Measurements from ENCODE around the gene CLSTN2. TPM values are rescaled to one million over a fixed set of nuclear protein-coding genes. Genes with fewer than 3 reads are reported as not detected.

Gene CLSTN2
- total RNA-seq, 2 donors from 2014 or later, result 13.6 to 28.3 TPM

GRCh38 chr3:140541975-140542653 is 607.1 kb downstream of the CLSTN2 start:
- no peaks in the 10 kb centered on the region for H3K9me3 ChIP-seq
- H3K4me3 ChIP-seq, result no peak overlapping the region
- DNase-seq (ENCODE audit: low spot score), result no peak
- H3K27ac ChIP-seq, result no peak overlapping the region
- H3K36me3 ChIP-seq, result no peaks in the 10 kb centered on the region
- no peaks in the 10 kb centered on the region for H3K4me1 ChIP-seq
- TF ChIP-seq CTCF (IDR thresholded peaks at IDR 0.05), result no peak
- H3K27me3 ChIP-seq, result no peaks in the 10 kb centered on the region

GRCh38 chr3:140545197-140545596 is 610.2 kb downstream of the CLSTN2 start:
- Histone ChIP-seq H3K27me3 (no peaks in the 10 kb centered on the region), H3K36me3 (no peaks in the 10 kb centered on the region), H3K9me3 (no peaks in the 10 kb centered on the region), H3K4me1 (no peaks in the 10 kb centered on the region), H3K27ac (no peak overlapping the region), H3K4me3 (no peak overlapping the region)
- no peak for DNase-seq (ENCODE audit: low spot score)
- TF ChIP-seq CTCF (IDR thresholded peaks at IDR 0.05), result no peak

GRCh38 chr3:140545756-140546155 is 610.8 kb downstream of the CLSTN2 start:
- H3K36me3 ChIP-seq, result no peaks in the 10 kb centered on the region
- no peak for DNase-seq (ENCODE audit: low spot score)
- H3K9me3 ChIP-seq, result no peaks in the 10 kb centered on the region
- H3K27me3 ChIP-seq, result no peaks in the 10 kb centered on the region
- H3K27ac ChIP-seq, result no peak overlapping the region
- H3K4me1 ChIP-seq, result no peaks in the 10 kb centered on the region
- no peak overlapping the region for H3K4me3 ChIP-seq
- TF ChIP-seq CTCF (IDR thresholded peaks at IDR 0.05), result no peak

GRCh38 chr3:140546649-140547048 is 611.7 kb downstream of the CLSTN2 start:
- H3K4me3 ChIP-seq, result no peak overlapping the region
- H3K9me3 ChIP-seq, result no peaks in the 10 kb centered on the region
- H3K36me3 ChIP-seq, result no peaks in the 10 kb centered on the region
- H3K27me3 ChIP-seq, result no peaks in the 10 kb centered on the region
- no peak for TF ChIP-seq CTCF (IDR thresholded peaks at IDR 0.05)
- no peak overlapping the region for H3K27ac ChIP-seq
- H3K4me1 ChIP-seq, result no peaks in the 10 kb centered on the region
- DNase-seq (ENCODE audit: low spot score), result no peak

- no peaks in the 10 kb centered on the region for H3K4me1 ChIP-seq
- no peak overlapping the region for H3K4me3 ChIP-seq
- no peak for DNase-seq (ENCODE audit: low spot score)
- no peaks in the 10 kb centered on the region for H3K36me3 ChIP-seq
- H3K27ac ChIP-seq, result no peak overlapping the region
- H3K27me3 ChIP-seq, result no peaks in the 10 kb centered on the region
- TF ChIP-seq CTCF (IDR thresholded peaks at IDR 0.05), result no peak
- no peaks in the 10 kb centered on the region for H3K9me3 ChIP-seq
These were observed 617.4 kb downstream of the CLSTN2 start for GRCh38 chr3:140552403-140552802.

GRCh38 chr3:140552898-140553297 is 617.9 kb downstream of the CLSTN2 start:
- no peaks in the 10 kb centered on the region for H3K9me3 ChIP-seq
- TF ChIP-seq CTCF (IDR thresholded peaks at IDR 0.05), result peak in 1 of 2 donors; percentile 40
- no peaks in the 10 kb centered on the region for H3K27me3 ChIP-seq
- H3K36me3 ChIP-seq, result no peaks in the 10 kb centered on the region
- no peak for DNase-seq (ENCODE audit: low spot score)
- H3K27ac ChIP-seq, result no peak overlapping the region
- no peak overlapping the region for H3K4me3 ChIP-seq
- H3K4me1 ChIP-seq, result no peaks in the 10 kb centered on the region

Measured in right atrium auricular region (tissue), 2 donors.